Neutrophil (primary cell): ENCODE data around the gene PDE7B.

ENCODE experiments used
- H3K27ac ChIP-seq: fragments of 200-600 bp; sonication (generic); 2 replicates; pipeline ENCODE4 v1.5.1; 2016; ENCODE audit warnings: mild to moderate bottlenecking, moderate library complexity
- H3K27me3 ChIP-seq: fragments of 200-600 bp; sonication (generic); 2 replicates; pipeline ENCODE4 v1.6.0; 2016; ENCODE audit warnings: mild to moderate bottlenecking
- H3K36me3 ChIP-seq: fragments of 200-600 bp; sonication (generic); 2 replicates; pipeline ENCODE4 v1.5.1; 2017
- H3K4me1 ChIP-seq, 2 experiments: fragments of 200-600 bp in 1 of 2; sonication (generic) in 1 of 2; 1 replicate in 1 of 2; 2 replicates in 1 of 2; pipeline versions ENCODE4 v1.5.1 to v1.6.1; 2013 to 2016; ENCODE audit warnings: low read depth in 1 of 2, low read length in 1 of 2, mild to moderate bottlenecking in 1 of 2, moderate library complexity in 1 of 2; ENCODE audit not compliant: control insufficient read depth in 1 of 2, insufficient read depth in 1 of 2
- H3K4me3 ChIP-seq, 2 experiments: fragments of 200-600 bp in 1 of 2; sonication (generic) in 1 of 2; 1 replicate in 1 of 2; 2 replicates in 1 of 2; pipeline ENCODE4 v1.5.1; 2013 to 2016; ENCODE audit warnings: low read depth in 1 of 2, low read length in 1 of 2, mild to moderate bottlenecking in 1 of 2, moderate library complexity in 1 of 2
- H3K9me3 ChIP-seq: fragments of 200-600 bp; sonication (generic); 2 replicates; pipeline ENCODE4 v1.5.1; 2016
- TF ChIP-seq, protein P1 (sequence below): fragments of 200-600 bp; sonication (generic); IDR thresholded peaks from 2 replicates; pipeline ENCODE4 v1.5.1; 2016; ENCODE audit warnings: antibody characterized with exemption

Gene PDE7B

DNA sequence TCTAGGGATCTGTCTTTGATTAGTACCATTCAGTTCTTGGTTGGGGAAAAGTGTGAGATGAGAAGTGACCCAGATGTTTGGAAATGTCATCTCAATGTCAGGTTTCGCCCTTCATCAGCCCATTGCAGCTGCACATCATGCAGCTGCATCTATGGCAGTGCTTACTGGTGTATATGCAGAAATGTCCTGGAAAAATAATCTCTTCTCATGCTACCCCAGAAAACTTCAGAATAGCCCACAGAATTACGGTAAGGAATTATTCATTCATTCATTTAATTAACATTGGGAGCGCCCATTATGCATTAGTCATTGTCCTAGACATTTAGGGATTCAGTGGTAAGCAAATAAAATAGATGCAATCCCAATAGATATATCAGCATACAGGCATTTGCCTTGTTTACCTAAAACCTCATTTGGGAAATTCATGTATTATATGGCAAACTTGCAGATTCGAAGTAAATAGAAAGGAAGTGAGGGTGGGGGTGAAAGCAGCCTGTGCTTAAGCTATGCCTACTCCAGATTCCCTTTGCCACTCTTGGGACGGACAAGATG lies 89.2 kb downstream of the PDE7B start:
- Histone ChIP-seq H3K4me3 (no peak overlapping the region), H3K9me3 (no peaks in the 10 kb centered on the region), H3K27me3 (no peaks in the 10 kb centered on the region), H3K36me3 (no peaks in the 10 kb centered on the region), H3K4me1 (no peaks in the 10 kb centered on the region), H3K27ac (no peak overlapping the region)
- TF ChIP-seq, protein P1, sequence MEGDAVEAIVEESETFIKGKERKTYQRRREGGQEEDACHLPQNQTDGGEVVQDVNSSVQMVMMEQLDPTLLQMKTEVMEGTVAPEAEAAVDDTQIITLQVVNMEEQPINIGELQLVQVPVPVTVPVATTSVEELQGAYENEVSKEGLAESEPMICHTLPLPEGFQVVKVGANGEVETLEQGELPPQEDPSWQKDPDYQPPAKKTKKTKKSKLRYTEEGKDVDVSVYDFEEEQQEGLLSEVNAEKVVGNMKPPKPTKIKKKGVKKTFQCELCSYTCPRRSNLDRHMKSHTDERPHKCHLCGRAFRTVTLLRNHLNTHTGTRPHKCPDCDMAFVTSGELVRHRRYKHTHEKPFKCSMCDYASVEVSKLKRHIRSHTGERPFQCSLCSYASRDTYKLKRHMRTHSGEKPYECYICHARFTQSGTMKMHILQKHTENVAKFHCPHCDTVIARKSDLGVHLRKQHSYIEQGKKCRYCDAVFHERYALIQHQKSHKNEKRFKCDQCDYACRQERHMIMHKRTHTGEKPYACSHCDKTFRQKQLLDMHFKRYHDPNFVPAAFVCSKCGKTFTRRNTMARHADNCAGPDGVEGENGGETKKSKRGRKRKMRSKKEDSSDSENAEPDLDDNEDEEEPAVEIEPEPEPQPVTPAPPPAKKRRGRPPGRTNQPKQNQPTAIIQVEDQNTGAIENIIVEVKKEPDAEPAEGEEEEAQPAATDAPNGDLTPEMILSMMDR, result no peak

DNA sequence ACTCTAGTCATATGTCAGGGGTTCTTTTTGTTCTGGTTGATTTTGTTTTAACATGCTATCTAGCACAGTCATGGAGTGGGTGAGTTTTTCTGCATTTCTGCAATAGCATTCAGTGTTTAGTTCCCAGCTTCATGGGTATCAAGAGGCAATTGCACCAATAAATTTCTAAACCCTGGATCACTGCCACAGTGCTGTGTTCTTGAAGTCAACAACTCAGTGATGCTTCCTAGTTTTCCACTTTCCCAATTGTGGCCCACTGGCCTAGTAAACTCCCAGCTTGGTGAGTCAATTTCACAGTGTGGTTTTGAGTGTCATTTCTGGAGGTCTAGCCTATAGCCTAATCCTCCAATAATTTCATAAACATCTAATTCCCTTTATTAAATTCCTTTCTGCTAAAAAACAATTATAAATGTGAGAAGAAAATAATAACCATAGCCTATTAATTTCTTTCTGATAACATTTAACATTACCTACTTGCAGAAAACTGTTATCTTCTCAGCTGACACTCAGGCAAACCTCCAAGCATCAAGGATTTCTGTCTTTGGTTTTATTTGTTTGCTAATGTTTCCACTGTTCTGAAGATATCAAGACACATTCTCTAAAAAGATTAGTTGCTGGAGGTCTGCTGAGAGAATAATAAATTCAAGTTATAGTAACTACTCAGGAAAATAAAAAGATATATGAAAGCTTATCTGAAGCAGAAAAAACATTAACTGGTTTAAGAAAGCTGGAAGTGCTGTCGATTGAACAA lies 89.9 kb downstream of the PDE7B start:
- TF ChIP-seq, protein P1, result no peak
- no peaks in the 10 kb centered on the region for H3K9me3 ChIP-seq
- H3K27ac ChIP-seq, result no peak overlapping the region
- H3K4me1 ChIP-seq, result no peaks in the 10 kb centered on the region
- no peaks in the 10 kb centered on the region for H3K36me3 ChIP-seq
- no peaks in the 10 kb centered on the region for H3K27me3 ChIP-seq
- no peak overlapping the region for H3K4me3 ChIP-seq

DNA sequence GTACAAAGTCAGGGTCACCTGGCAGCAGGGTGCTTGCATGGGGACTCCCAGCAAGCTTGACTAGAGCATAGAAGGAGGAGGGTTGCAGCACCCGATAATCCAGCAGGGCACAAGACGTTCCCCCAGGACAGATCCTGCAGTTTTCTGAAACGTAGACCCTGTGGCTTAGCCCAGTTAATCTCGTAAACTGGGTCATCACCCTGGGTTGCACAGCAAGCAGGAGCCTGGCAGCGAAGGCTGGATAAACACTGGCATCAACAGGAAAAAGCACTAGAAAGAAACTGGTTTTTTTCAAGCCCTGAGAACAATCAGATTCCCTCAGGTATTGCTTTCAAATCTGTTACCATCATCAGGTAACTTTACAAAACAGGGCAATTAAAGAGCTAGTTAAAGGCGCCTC lies 92.6 kb downstream of the PDE7B start:
- Histone ChIP-seq H3K9me3 (no peaks in the 10 kb centered on the region), H3K27me3 (no peaks in the 10 kb centered on the region), H3K36me3 (no peaks in the 10 kb centered on the region), H3K27ac (no peak overlapping the region), H3K4me3 (no peak overlapping the region), H3K4me1 (no peaks in the 10 kb centered on the region)
- TF ChIP-seq, protein P1, result no peak

DNA sequence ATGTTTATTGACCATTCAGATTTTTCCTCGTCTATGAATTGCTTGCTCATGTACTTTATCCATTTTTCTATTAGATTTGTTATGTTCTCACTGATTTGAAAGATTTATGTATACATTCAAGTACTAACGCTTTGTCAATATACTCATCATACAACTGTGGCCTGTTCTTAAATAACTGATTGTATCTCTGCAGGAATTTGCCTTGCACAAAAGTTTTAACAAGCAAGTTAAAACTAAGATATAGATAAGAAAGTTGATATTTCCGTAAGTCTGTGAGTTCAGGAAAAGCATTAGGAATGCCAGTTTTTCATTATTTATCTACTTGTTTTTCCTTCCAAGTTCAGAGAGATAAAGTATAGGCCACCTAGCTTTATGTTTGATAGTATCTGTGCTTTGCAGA lies 95.2 kb downstream of the PDE7B start:
- TF ChIP-seq, protein P1, result no peak
- no peak overlapping the region for H3K27ac ChIP-seq
- no peaks in the 10 kb centered on the region for H3K4me1 ChIP-seq
- no peak overlapping the region for H3K4me3 ChIP-seq
- no peaks in the 10 kb centered on the region for H3K9me3 ChIP-seq
- no peaks in the 10 kb centered on the region for H3K27me3 ChIP-seq
- no peaks in the 10 kb centered on the region for H3K36me3 ChIP-seq

DNA sequence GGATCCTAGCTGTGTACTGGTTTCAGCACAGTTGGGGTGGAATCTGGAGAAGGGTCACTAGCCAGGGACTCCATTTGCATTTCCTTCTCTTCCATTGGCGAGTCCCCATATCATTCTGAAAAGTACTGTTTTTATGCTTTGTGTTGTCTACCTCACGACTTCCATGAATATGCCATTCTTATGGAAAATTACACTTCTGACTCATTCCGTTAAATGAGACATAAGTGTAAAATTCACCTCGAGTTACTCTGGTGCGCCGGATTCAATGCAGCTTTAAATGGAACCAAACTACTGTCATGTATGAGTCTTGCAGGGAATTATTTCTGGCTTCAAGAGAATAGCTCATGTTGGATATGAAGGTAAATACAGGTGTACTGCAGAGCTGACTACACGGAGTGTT lies 99.2 kb downstream of the PDE7B start:
- Histone ChIP-seq H3K4me1 (peaks cover 17% of the 10 kb centered on the region in 2 experiments), H3K27ac (no peak overlapping the region), H3K9me3 (no peaks in the 10 kb centered on the region), H3K36me3 (no peaks in the 10 kb centered on the region), H3K27me3 (no peaks in the 10 kb centered on the region), H3K4me3 (no peak overlapping the region)
- TF ChIP-seq, protein P1, result no peak
